HEK293T (cell line): ENCODE data around the gene CLDN9.

Experiments used
- CTBP1 ChIP-seq: fragments of 450-650 bp; IDR thresholded peaks from 2 replicates; pipeline ENCODE4 v1.6.1; 2016; ENCODE audit warnings: borderline replicate concordance
- FOXK2 ChIP-seq: fragments of 450-650 bp; IDR thresholded peaks from 2 replicates; pipeline ENCODE4 v1.6.1; 2016; ENCODE audit warnings: mild to moderate bottlenecking
- HDGF ChIP-seq: fragments of 450-650 bp; IDR thresholded peaks from 2 replicates; pipeline ENCODE4 v1.6.1; 2017; ENCODE audit warnings: antibody characterized with exemption, borderline replicate concordance
- SP1 ChIP-seq: fragments of 450-650 bp; IDR thresholded peaks from 2 replicates; pipeline ENCODE4 v1.6.1; 2017
- SUZ12 ChIP-seq: fragments of 450-650 bp; IDR thresholded peaks from 2 replicates; pipeline ENCODE4 v1.6.1; 2016; ENCODE audit warnings: mild to moderate bottlenecking
- TARDBP ChIP-seq: fragments of 450-650 bp; IDR thresholded peaks from 2 replicates; pipeline ENCODE4 v1.6.1; 2016

- no peak for TF ChIP-seq FOXK2
- no peak for TF ChIP-seq HDGF
- no peak for TF ChIP-seq SP1
- no peak for TF ChIP-seq TARDBP
- TF ChIP-seq SUZ12 = no peak
- no peak for TF ChIP-seq CTBP1
Measured at GRCh38 chr16:3058139-3059030, 45.7 kb downstream of the CLDN9 start.
